HT1080 (cell line): Measurements from ENCODE around the gene WDR11. TPM values are rescaled to one million over a fixed set of nuclear protein-coding genes. Genes with fewer than 3 reads are reported as not detected.
"Not testable (repeated sequence)": the region's sequence is repeated elsewhere in the genome, so short reads cannot be mapped to it uniquely, and the experiment has no call there.

ENCODE experiments used
- DNase-seq: peaks from one replicate; pipeline ENCODE4 v3.0.0-alpha.2; 2015; ENCODE audit warnings: low read depth
- total RNA-seq: library from RNA; depleted of rRNA; stranded (reverse); fragments of >200 nt; shearing (Covaris generic); gene quantifications from 2 replicates; pipeline ENCODE4 v1.2.3, GENCODE V29; 2014

Gene WDR11
- total RNA-seq, 1 experiment from 2014 or later = 25.6 TPM

GRCh38 chr10:120854388-120854787 lies 3.2 kb downstream of the WDR11 start:
- no peak for DNase-seq

GRCh38 chr10:120861178-120861855 lies 10.2 kb downstream of the WDR11 start:
- DNase-seq = no peak

- no peak for DNase-seq
These were observed 22.6 kb downstream of the WDR11 start for GRCh38 chr10:120873741-120874140.

GRCh38 chr10:120883071-120883470 lies 31.9 kb downstream of the WDR11 start:
- DNase-seq = no peak

GRCh38 chr10:120887482-120887881 lies 36.3 kb downstream of the WDR11 start:
- DNase-seq = no peak

GRCh38 chr10:120891365-120891764 lies 40.2 kb downstream of the WDR11 start:
- DNase-seq = no peak

GRCh38 chr10:120894556-120894955 lies 43.4 kb downstream of the WDR11 start:
- DNase-seq = no peak

GRCh38 chr10:120897343-120897742 lies 46.2 kb downstream of the WDR11 start:
- no peak for DNase-seq

- DNase-seq = no peak
These were observed 54.1 kb downstream of the WDR11 start for GRCh38 chr10:120905268-120905667.

- DNase-seq = peak; percentile 35
These were observed 66.5 kb downstream of the WDR11 start for GRCh38 chr10:120917521-120918250.

GRCh38 chr10:120923886-120924285 lies 72.7 kb downstream of the WDR11 start:
- DNase-seq = not testable (repeated sequence)

GRCh38 chr10:120926611-120927010 lies 75.4 kb downstream of the WDR11 start:
- DNase-seq = no peak

GRCh38 chr10:120927352-120927751 lies 76.2 kb downstream of the WDR11 start:
- no peak for DNase-seq

GRCh38 chr10:120929166-120929565 lies 78.0 kb downstream of the WDR11 start:
- DNase-seq = no peak

- no peak for DNase-seq
These were observed 80.3 kb downstream of the WDR11 start for GRCh38 chr10:120931423-120931822.

GRCh38 chr10:120931999-120932398 lies 80.8 kb downstream of the WDR11 start:
- no peak for DNase-seq

GRCh38 chr10:120938822-120939221 lies 87.7 kb downstream of the WDR11 start:
- no peak for DNase-seq

GRCh38 chr10:120940299-120940900 lies 89.2 kb downstream of the WDR11 start:
- DNase-seq = no peak

GRCh38 chr10:120941501-120941900 lies 90.3 kb downstream of the WDR11 start:
- DNase-seq = no peak

- DNase-seq = peak; percentile 68
These were observed 91.7 kb downstream of the WDR11 start for GRCh38 chr10:120942806-120943413.

GRCh38 chr10:120943542-120943941 lies 92.4 kb downstream of the WDR11 start:
- DNase-seq = no peak

- no peak for DNase-seq
These were observed 93.5 kb downstream of the WDR11 start for GRCh38 chr10:120944586-120945125.
